Naive B cell (primary cell): Measurements from ENCODE around the gene POLE2. TPM values are rescaled to one million over a fixed set of nuclear protein-coding genes. Genes with fewer than 3 reads are reported as not detected.
"Not testable (repeated sequence)": the region's sequence is repeated elsewhere in the genome, so short reads cannot be mapped to it uniquely, and the experiment has no call there.

Experiments
- ATAC-seq, 2 donors: fragments of 150-1000 bp; cut with Tn5 transposase; 2 replicates each; pipeline ENCODE4 v1.10.0; 2021; ENCODE audit warnings: low read depth in 2 of 2, mild to moderate bottlenecking in 2 of 2, moderate library complexity in 2 of 2
- DNase-seq: peaks from one replicate; pipeline ENCODE4 v3.0.0; 2022
- H3K27ac Mint-ChIP-seq, 6 donors: one replicate each; pipeline ENCODE4 v1.8.0; 2020 to 2022; ENCODE audit warnings: mild to moderate bottlenecking in 6 of 6, mixed read lengths in 6 of 6, moderate library complexity in 5 of 6, inconsistent platforms in 2 of 6
- H3K27me3 Mint-ChIP-seq, 3 donors: one replicate each; pipeline ENCODE4 v1.8.0; 2021 to 2022; ENCODE audit warnings: mixed read lengths in 3 of 3, mild to moderate bottlenecking in 1 of 3
- H3K36me3 Mint-ChIP-seq, 2 donors: one replicate each; pipeline ENCODE4 v1.8.0; 2020 to 2022; ENCODE audit warnings: mixed read lengths in 2 of 2, inconsistent platforms in 1 of 2, mild to moderate bottlenecking in 1 of 2
- H3K4me1 Mint-ChIP-seq, 3 donors: one replicate each; pipeline ENCODE4 v1.8.0; 2020 to 2022; ENCODE audit warnings: mixed read lengths in 3 of 3, inconsistent platforms in 1 of 3, mild to moderate bottlenecking in 1 of 3, moderate library complexity in 1 of 3
- H3K4me3 Mint-ChIP-seq, 8 donors: one replicate each; pipeline ENCODE4 v1.8.0; 2020 to 2022; ENCODE audit warnings: mild to moderate bottlenecking in 8 of 8, mixed read lengths in 8 of 8, moderate library complexity in 8 of 8, inconsistent platforms in 2 of 8
- H3K9me3 Mint-ChIP-seq, 7 donors: one replicate each; pipeline ENCODE4 v1.8.0; 2020 to 2022; ENCODE audit warnings: mixed read lengths in 7 of 7, mild to moderate bottlenecking in 5 of 7, inconsistent platforms in 2 of 7, moderate library complexity in 1 of 7
- polyA plus RNA-seq, 6 donors: library from polyadenylated mRNA; unstranded; fragments of 300-500 nt; fragmentation: Illumina TruSeq; gene quantifications; one replicate each; pipeline ENCODE4 v1.2.3, GENCODE V29; 2021; ENCODE audit warnings: low read depth in 6 of 6

Gene POLE2
- polyA plus RNA-seq, 6 donors from 2014 or later: 0.34 to 4.7 (median 1.2) TPM

DNA sequence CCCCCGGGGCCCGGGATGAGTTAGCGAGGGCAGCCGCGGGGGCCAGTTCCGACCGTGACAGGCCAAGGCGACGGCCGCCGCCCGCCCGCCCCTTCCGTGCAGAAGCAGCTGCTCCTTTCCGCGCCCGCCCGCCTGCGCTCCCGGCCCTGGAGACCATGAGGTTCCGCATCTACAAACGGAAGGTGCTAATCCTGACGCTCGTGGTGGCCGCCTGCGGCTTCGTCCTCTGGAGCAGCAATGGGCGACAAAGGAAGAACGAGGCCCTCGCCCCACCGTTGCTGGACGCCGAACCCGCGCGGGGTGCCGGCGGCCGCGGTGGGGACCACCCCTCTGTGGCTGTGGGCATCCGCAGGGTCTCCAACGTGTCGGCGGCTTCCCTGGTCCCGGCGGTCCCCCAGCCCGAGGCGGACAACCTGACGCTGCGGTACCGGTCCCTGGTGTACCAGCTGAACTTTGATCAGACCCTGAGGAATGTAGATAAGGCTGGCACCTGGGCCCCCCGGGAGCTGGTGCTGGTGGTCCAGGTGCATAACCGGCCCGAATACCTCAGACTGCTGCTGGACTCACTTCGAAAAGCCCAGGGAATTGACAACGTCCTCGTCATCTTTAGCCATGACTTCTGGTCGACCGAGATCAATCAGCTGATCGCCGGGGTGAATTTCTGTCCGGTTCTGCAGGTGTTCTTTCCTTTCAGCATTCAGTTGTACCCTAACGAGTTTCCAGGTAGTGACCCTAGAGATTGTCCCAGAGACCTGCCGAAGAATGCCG is 66.7 kb downstream of the POLE2 start:
- no peaks in the 10 kb centered on the region for H3K27me3 Mint-ChIP-seq
- H3K27ac Mint-ChIP-seq: peak overlapping the region; percentile 63 to 99 (median 98)
- DNase-seq: no peak
- H3K9me3 Mint-ChIP-seq: no peaks in the 10 kb centered on the region
- peak overlapping the region; percentile 96 to 99 (median 98) for H3K4me3 Mint-ChIP-seq
- ATAC-seq: peak; percentile 29 to 33
- H3K4me1 Mint-ChIP-seq: peaks cover 31 to 52% (median 39%) of the 10 kb centered on the region in 3 donors
- H3K36me3 Mint-ChIP-seq: peaks cover 5 to 12% of the 10 kb centered on the region in 2 donors

DNA sequence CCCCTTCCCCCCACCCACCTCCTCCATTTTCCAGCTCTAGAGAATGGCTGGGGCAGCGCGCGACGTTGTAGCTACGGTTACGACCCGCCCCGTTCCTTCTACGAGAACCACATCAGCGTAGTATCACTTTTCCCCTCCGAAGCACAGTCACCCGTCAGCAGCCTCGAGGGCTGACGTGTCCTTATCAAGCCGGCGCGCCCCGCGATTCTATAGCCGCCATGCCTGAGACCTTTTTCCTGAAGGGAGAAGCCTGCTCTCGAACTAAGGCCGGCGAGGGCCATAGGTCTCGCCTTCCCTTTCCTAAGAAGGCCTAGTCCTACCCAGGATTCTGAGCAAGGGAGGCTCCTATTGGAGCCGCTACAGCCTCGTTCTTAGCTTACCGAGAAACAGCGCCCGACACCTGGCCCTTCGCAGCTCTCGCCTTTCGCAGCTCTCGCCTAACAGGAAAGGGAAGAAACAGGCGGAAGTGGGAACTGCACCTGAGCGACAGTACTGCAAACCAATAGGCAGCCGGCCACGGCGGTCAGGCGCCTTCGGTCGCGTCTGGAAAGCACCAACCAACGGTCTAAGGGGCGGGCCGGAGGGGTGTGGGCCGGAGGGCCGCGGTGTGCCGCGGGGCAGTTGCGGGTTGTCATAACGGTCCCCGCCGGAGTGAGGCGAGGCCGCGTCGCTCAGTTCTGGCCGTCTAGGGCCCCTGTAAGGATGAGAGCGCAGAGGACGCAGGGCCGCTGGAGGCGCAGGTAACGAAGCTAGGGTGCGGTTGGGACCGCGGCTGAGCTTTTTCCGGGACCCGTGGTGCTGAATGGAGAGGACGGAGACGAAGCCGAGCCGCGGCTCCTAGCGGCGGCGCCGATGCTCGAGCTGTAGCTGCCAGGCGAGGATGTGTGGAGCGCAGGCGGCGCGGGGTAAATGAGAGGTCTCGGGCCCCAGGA is 67.6 kb downstream of the POLE2 start, which contains the start of the genes MGAT2 and RPL36AL:
Gene MGAT2, plus strand, starts transcription at position 618 of the 932 bp plus-strand sequence. CDS start 470 bp downstream, outside the sequence.
Gene RPL36AL, minus strand, starts transcription at position 445 of the 932 bp plus-strand sequence. CDS start 1,522 bp downstream, outside the sequence.
- DNase-seq (peak; percentile 97), ATAC-seq (peak; percentile 84 to 87)
- Mint-ChIP-seq H3K27ac (peak within 1 kb of the TSS; percentile 97 to 99 (median 99)), H3K27me3 (no peaks in the 10 kb centered on the region), H3K4me1 (peaks cover 31 to 52% (median 39%) of the 10 kb centered on the region in 3 donors), H3K4me3 (peak within 1 kb of the TSS; percentile 96 to 99 (median 98)), H3K36me3 (peaks cover 5 to 12% of the 10 kb centered on the region in 2 donors), H3K9me3 (no peaks in the 10 kb centered on the region)

DNA sequence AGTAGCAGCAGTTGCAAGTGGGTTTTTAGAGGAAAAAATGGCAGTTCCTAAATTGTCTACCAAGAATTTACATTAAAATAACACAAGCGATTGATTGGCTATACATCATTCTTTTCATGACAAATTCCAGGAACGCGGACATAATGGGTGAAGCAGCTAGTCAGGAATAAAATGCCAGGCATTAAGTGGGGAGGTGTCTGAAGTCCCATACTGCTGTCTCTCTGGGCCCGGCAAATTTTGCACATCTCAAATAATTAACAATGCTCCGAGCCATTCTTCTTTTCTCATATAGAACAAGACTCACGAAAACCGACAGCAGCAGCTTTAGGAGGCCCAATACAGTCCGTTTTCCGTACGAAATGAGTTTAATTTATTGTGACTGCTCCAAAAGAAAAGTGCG is 68.3 kb downstream of the POLE2 start:
- peak overlapping the region; percentile 96 to 99 (median 98) for H3K4me3 Mint-ChIP-seq
- H3K27me3 Mint-ChIP-seq: no peaks in the 10 kb centered on the region
- DNase-seq: no peak
- H3K4me1 Mint-ChIP-seq: peaks cover 31 to 48% (median 39%) of the 10 kb centered on the region in 3 donors
- H3K36me3 Mint-ChIP-seq: peaks cover 5 to 12% of the 10 kb centered on the region in 2 donors
- no peaks in the 10 kb centered on the region for H3K9me3 Mint-ChIP-seq
- no peak for ATAC-seq
- H3K27ac Mint-ChIP-seq: peak overlapping the region; percentile 97 to 99 (median 99)

DNA sequence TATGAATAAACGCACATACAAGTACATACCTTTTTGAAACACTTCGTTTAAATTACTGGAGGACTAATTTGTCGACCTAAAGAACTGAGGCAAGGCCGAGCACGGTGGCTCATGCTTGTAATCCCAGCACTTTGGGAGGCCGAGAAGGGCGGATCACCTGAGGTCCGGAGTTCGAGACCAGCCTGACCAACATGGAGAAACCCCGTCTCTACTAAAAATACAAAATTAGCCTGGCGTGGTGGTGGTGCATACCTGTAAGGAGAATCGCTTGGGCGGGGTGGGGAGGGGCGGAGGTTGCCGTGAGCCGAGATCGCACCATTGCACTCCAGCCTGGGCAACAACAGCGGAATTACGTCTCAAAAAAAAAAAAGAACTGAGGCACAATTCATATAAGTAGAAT is 68.7 kb downstream of the POLE2 start:
- not testable (repeated sequence) for DNase-seq, ATAC-seq, H3K9me3 Mint-ChIP-seq, H3K27me3 Mint-ChIP-seq
- Mint-ChIP-seq H3K4me3 (peak overlapping the region; percentile 96 to 99 (median 98)), H3K36me3 (peaks cover 5 to 12% of the 10 kb centered on the region in 2 donors), H3K27ac (peak overlapping the region in 4 of 6 donors; percentile 58 to 99 (median 98)), H3K4me1 (peaks cover 31 to 46% (median 39%) of the 10 kb centered on the region in 3 donors)

DNA sequence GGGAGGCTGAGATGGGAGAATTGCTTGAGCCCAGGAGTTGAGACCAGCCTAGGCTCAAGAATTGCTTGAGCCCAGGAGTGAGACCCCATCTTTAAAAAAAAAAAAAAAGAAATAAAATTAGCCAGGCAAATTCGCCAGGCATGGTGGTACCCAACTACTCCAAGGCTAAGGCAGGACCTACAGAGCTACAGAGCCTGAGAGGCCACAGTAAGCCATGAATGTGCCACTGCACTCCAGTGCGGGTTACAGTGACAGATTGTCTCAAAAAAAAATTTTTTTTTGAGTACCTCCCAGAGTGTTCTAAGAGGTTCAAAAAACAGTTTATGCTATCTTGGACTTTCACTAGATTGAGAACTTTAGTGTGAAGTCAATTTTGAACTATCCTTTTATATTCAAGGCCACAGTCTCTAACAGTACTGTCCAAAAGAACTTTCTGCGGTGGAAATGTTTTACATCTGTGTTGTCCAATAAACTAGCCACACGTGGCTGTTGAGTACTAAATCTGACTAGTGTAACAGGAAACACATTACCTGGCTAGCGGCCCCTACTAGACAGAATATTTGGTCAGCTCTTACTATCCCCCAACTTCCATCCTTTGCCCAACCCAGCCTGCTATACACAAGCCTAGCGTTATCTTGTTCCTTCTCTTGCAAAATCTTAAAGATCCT is 70.0 kb downstream of the POLE2 start:
- peaks cover 31 to 39% (median 33%) of the 10 kb centered on the region in 3 donors for H3K4me1 Mint-ChIP-seq
- DNase-seq (no peak), ATAC-seq (no peak)
- peak overlapping the region in 3 of 8 donors; percentile 1 to 99 (median 96) for H3K4me3 Mint-ChIP-seq
- H3K9me3 Mint-ChIP-seq: no peaks in the 10 kb centered on the region
- peak overlapping the region in 3 of 6 donors; percentile 21 to 97 (median 93) for H3K27ac Mint-ChIP-seq
- H3K36me3 Mint-ChIP-seq: peaks cover 5 to 12% of the 10 kb centered on the region in 2 donors
- H3K27me3 Mint-ChIP-seq: no peaks in the 10 kb centered on the region

DNA sequence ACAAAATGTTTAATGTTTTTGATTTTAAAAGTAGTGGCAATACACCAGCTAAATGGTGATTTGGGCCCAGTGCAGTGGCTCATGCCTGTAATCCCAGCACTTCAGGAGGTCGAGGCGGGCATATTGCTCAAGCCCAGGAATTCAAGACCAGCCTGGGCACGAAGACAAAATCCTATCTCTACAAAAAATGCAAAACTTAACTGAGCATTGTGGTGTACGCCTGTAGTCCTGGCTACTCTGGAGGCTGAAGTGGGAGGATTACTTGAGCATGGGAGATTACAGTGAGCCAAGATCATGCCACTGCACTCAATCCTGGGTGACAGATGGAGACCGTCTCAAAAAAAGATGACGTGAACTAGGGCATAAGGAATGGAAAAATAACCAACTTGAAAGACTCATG is 72.2 kb downstream of the POLE2 start:
- DNase-seq: no peak
- no peak for ATAC-seq
- H3K36me3 Mint-ChIP-seq: peaks cover 5 to 12% of the 10 kb centered on the region in 2 donors
- H3K4me3 Mint-ChIP-seq: peak overlapping the region in 1 of 8 donors; percentile 5
- peaks cover 19 to 27% (median 19%) of the 10 kb centered on the region in 3 donors for H3K4me1 Mint-ChIP-seq
- no peaks in the 10 kb centered on the region for H3K9me3 Mint-ChIP-seq
- H3K27me3 Mint-ChIP-seq: no peaks in the 10 kb centered on the region
- H3K27ac Mint-ChIP-seq: no peak overlapping the region

DNA sequence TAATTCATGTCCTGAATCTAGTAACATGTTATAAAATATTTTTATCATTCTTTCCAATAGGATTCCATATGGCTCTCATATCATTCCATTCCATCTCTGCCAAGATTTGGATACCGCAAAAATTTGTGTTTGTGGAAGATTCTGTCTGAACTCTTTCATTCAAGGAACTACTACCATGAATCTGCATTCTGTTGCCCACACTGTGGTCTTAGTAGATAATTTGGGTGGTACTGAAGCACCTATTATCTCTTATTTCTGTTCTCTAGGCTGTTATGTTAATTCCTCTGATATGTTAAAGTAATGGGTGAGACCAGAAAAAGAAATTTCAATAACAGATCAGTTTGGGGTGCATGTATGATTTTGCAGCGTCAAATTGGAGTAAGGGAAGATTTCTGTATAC is 73.8 kb downstream of the POLE2 start:
- no peaks in the 10 kb centered on the region for H3K27me3 Mint-ChIP-seq
- H3K27ac Mint-ChIP-seq: no peak overlapping the region
- ATAC-seq (no peak), DNase-seq (no peak)
- H3K36me3 Mint-ChIP-seq: peaks cover 5 to 12% of the 10 kb centered on the region in 2 donors
- no peaks in the 10 kb centered on the region for H3K9me3 Mint-ChIP-seq
- no peak overlapping the region for H3K4me3 Mint-ChIP-seq
- H3K4me1 Mint-ChIP-seq: peaks cover 10 to 16% (median 12%) of the 10 kb centered on the region in 3 donors

DNA sequence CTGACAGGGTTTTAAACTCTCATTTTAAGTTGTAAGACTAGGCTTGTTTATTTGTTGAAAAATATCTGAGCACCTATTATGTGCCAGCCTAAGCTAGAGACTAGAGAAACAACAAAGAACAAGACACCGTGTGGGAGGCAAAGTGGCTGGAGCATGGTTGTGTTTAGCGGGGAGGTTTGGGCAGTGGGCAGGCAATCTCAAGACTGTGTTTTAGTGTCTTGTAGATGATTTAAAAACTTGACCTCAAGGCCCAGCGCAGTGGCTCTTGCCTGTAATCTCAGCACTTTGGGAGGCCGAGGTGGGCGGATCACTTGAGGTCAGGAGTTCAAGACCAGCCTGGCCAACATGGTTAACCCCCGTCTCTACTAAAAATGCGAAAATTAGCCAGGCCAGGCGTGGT is 75.3 kb downstream of the POLE2 start:
- no peaks in the 10 kb centered on the region for H3K36me3 Mint-ChIP-seq
- no peaks in the 10 kb centered on the region for H3K27me3 Mint-ChIP-seq
- H3K4me3 Mint-ChIP-seq: no peak overlapping the region
- H3K9me3 Mint-ChIP-seq: no peaks in the 10 kb centered on the region
- no peak for ATAC-seq
- peaks cover 0 to 5% (median 0%) of the 10 kb centered on the region in 3 donors for H3K4me1 Mint-ChIP-seq
- no peak for DNase-seq
- H3K27ac Mint-ChIP-seq: no peak overlapping the region

DNA sequence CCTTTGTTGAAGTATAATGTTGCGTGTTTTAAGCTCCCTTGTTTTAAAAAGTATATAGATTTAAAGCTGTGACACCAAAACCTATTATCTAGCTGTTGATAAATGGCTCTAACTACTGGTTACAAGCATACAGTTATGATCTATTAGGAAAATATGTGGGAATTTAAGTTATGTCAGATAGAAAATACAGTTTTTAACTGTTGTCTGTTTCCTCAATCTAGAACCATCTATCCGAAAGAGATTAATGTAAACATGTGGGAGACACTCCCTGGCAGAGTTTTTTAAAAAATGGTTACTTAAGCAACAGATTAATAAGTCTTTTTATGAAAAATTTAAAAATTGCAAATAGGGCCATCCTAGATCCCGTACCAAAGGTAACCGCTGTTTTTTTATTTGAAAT is 75.8 kb downstream of the POLE2 start:
- ATAC-seq (no peak), DNase-seq (no peak)
- H3K9me3 Mint-ChIP-seq: no peaks in the 10 kb centered on the region
- no peaks in the 10 kb centered on the region for H3K36me3 Mint-ChIP-seq
- no peaks in the 10 kb centered on the region for H3K27me3 Mint-ChIP-seq
- H3K27ac Mint-ChIP-seq: no peak overlapping the region
- H3K4me3 Mint-ChIP-seq: no peak overlapping the region
- peaks cover 0 to under 1% (median 0%) of the 10 kb centered on the region in 3 donors for H3K4me1 Mint-ChIP-seq

DNA sequence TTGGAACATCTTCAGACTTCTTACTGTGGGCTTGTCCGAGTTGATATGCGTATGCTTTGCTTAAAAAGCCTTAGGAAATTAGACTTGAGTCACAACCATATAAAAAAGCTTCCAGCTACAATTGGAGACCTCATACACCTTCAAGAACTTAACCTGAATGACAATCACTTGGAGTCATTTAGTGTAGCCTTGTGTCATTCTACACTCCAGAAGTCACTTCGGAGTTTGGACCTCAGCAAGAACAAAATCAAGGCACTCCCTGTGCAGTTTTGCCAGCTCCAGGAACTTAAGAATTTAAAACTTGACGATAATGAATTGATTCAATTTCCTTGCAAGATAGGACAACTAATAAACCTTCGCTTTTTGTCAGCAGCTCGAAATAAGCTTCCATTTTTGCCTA is 80.4 kb downstream of the POLE2 start:
- Mint-ChIP-seq H3K27ac (no peak overlapping the region), H3K9me3 (no peaks in the 10 kb centered on the region), H3K36me3 (no peaks in the 10 kb centered on the region), H3K4me1 (peaks cover 0 to 4% (median 0%) of the 10 kb centered on the region in 3 donors), H3K27me3 (no peaks in the 10 kb centered on the region), H3K4me3 (no peak overlapping the region)
- DNase-seq (no peak), ATAC-seq (no peak)

DNA sequence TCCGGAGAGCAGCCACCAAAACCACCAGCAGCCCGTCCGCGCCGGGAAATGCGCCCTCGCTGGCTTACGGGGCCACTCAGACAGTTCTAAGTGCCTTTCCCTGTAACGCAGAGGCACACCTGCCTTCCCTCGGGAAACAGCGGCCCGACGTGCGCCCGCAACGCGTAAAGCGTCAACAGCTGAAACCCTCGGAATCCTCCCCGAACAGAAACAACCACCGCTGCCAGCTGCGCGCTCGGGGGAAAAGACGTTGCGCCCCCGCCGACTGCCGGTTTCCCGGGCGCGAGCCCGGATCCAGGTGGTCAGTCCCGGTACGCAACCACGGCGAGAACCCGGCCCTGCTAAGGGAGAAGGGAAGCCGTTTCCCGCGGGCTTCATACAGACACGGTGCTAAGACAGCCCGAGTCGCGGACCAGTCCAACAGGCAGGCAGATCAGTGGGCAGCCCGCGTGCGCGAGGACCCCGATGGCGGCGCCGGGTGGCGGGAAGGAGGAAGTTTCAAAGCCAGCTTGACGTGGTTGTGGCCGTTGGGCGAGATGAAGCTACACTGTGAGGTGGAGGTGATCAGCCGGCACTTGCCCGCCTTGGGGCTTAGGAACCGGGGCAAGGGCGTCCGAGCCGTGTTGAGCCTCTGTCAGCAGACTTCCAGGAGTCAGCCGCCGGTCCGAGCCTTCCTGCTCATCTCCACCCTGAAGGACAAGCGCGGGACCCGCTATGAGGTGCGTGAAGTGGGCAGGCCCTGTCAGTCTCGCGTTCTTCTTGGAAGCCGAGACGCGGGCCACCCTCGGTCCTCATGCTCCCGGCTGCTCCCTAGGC is 89.3 kb downstream of the POLE2 start, which contains the start of gene LRR1:
Gene LRR1, plus strand, starts transcription at position 456 of the 816 bp plus-strand sequence. Its CDS starts 81 bp downstream, at position 537.
- H3K4me1 Mint-ChIP-seq: peaks cover 23 to 58% (median 46%) of the 10 kb centered on the region in 3 donors
- no peaks in the 10 kb centered on the region for H3K36me3 Mint-ChIP-seq
- H3K27me3 Mint-ChIP-seq: no peaks in the 10 kb centered on the region
- ATAC-seq (peak; percentile 69 to 70), DNase-seq (peak; percentile 94)
- peak within 1 kb of the TSS; percentile 96 to 100 (median 99) for H3K27ac Mint-ChIP-seq
- H3K9me3 Mint-ChIP-seq: no peaks in the 10 kb centered on the region
- peak within 1 kb of the TSS; percentile 94 to 100 (median 98) for H3K4me3 Mint-ChIP-seq

DNA sequence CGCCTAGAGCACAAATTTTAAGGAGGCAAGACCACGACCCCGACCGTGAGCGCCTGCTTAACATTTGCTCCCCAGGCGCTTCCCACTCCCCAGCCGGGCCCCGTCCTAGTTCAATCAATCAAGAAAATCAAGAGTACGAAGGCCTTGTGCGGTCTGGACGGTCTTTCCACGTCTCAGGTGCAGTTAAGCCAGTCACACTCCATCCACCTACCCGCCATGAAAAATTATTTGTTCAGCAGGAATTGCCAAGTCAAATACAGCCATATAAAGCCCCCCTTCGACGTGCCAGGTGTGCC is 89.9 kb downstream of the POLE2 start:
- H3K4me3 Mint-ChIP-seq: peak overlapping the region; percentile 94 to 100 (median 98)
- no peaks in the 10 kb centered on the region for H3K36me3 Mint-ChIP-seq
- no peak for ATAC-seq
- DNase-seq: no peak
- H3K4me1 Mint-ChIP-seq: peaks cover 23 to 58% (median 46%) of the 10 kb centered on the region in 3 donors
- no peaks in the 10 kb centered on the region for H3K9me3 Mint-ChIP-seq
- H3K27me3 Mint-ChIP-seq: no peaks in the 10 kb centered on the region
- peak overlapping the region; percentile 96 to 100 (median 99) for H3K27ac Mint-ChIP-seq
